ENCODE data around the gene ITPR2. TPM values are rescaled to one million over a fixed set of nuclear protein-coding genes. Genes with fewer than 3 reads are reported as not detected.
"Not testable (repeated sequence)": the region's sequence is repeated elsewhere in the genome, so short reads cannot be mapped to it uniquely, and the experiment has no call there.

ITPR2 gene
- total RNA-seq, 2 experiments from 2014 or later, result 23.7 to 25.0 TPM

GRCh38 chr12:26443309-26443708 lies 389.7 kb downstream of the ITPR2 start:
- peaks cover 11% of the 10 kb centered on the region for H3K36me3 Mint-ChIP-seq
- no peak overlapping the region for H3K27ac Mint-ChIP-seq
- DNase-seq, result no peak
- H3K4me1 Mint-ChIP-seq (ENCODE audit: low read depth), result no peaks in the 10 kb centered on the region
- intact Hi-C loops (cut with micrococcal nuclease), result no loop called here
- ChIA-PET CTCF (interaction anchor here (2.7 kb wide), 1 partner anchor 10 kb away, joined by 8 read pairs; no protein-coding TSS in a partner anchor), POLR2A (no interaction called here)
- H3K9me3 Mint-ChIP-seq, result no peaks in the 10 kb centered on the region
- no peak overlapping the region for H3K4me3 Mint-ChIP-seq
- H3K27me3 Mint-ChIP-seq, result no peaks in the 10 kb centered on the region

- peaks cover 11% of the 10 kb centered on the region for H3K36me3 Mint-ChIP-seq
- ChIA-PET CTCF (no interaction called here), POLR2A (no interaction called here)
- no peak for DNase-seq
- intact Hi-C loops (cut with micrococcal nuclease), result no loop called here
- no peak overlapping the region for H3K4me3 Mint-ChIP-seq
- no peaks in the 10 kb centered on the region for H3K27me3 Mint-ChIP-seq
- no peak overlapping the region for H3K27ac Mint-ChIP-seq
- H3K9me3 Mint-ChIP-seq, result no peaks in the 10 kb centered on the region
- no peaks in the 10 kb centered on the region for H3K4me1 Mint-ChIP-seq (ENCODE audit: low read depth)
Measured at GRCh38 chr12:26441434-26441833, 391.6 kb downstream of the ITPR2 start.

GRCh38 chr12:26435069-26435404 lies 398.0 kb downstream of the ITPR2 start:
- H3K9me3 Mint-ChIP-seq, result no peaks in the 10 kb centered on the region
- H3K36me3 Mint-ChIP-seq, result peaks cover 7% of the 10 kb centered on the region
- no peaks in the 10 kb centered on the region for H3K4me1 Mint-ChIP-seq (ENCODE audit: low read depth)
- ChIA-PET POLR2A (no interaction called here), CTCF (no interaction called here)
- H3K27ac Mint-ChIP-seq, result no peak overlapping the region
- H3K4me3 Mint-ChIP-seq, result no peak overlapping the region
- H3K27me3 Mint-ChIP-seq, result no peaks in the 10 kb centered on the region
- DNase-seq, result no peak
- intact Hi-C loops (cut with micrococcal nuclease), result loop anchor here (10.0 kb wide), 3 partner anchors 90 to 270 kb away; no protein-coding TSS in a partner anchor

- no peak for DNase-seq
- no peak overlapping the region for H3K27ac Mint-ChIP-seq
- H3K4me1 Mint-ChIP-seq (ENCODE audit: low read depth), result no peaks in the 10 kb centered on the region
- POLR2A ChIA-PET, result no interaction called here
- H3K36me3 Mint-ChIP-seq, result peaks cover 7% of the 10 kb centered on the region
- H3K9me3 Mint-ChIP-seq, result no peaks in the 10 kb centered on the region
- intact Hi-C loops (cut with micrococcal nuclease), result loop anchor here (10.0 kb wide), 3 partner anchors 90 to 270 kb away; no protein-coding TSS in a partner anchor
- no peaks in the 10 kb centered on the region for H3K27me3 Mint-ChIP-seq
- no peak overlapping the region for H3K4me3 Mint-ChIP-seq
- CTCF ChIA-PET, result interaction anchor here (2.2 kb wide), 1 partner anchor 9 kb away, joined by 8 read pairs; no protein-coding TSS in a partner anchor
Measured at GRCh38 chr12:26434299-26435068, 398.5 kb downstream of the ITPR2 start.

GRCh38 chr12:26433701-26434100 lies 399.3 kb downstream of the ITPR2 start:
- H3K27ac Mint-ChIP-seq; H3K4me1 Mint-ChIP-seq (ENCODE audit: low read depth); POLR2A ChIA-PET; H3K9me3 Mint-ChIP-seq; H3K4me3 Mint-ChIP-seq; H3K27me3 Mint-ChIP-seq; DNase-seq; H3K36me3 Mint-ChIP-seq: not testable (repeated sequence)
- intact Hi-C loops (cut with micrococcal nuclease), result loop anchor here (10.0 kb wide), 3 partner anchors 91 to 271 kb away; no protein-coding TSS in a partner anchor
- CTCF ChIA-PET, result interaction anchor here (0.6 to 2.2 kb wide), 3 partner anchors 10 to 635 kb away, joined by 3 to 8 read pairs (median 3); no protein-coding TSS in a partner anchor

- Mint-ChIP-seq H3K9me3 (no peaks in the 10 kb centered on the region), H3K27ac (no peak overlapping the region), H3K27me3 (no peaks in the 10 kb centered on the region), H3K36me3 (peaks cover 4% of the 10 kb centered on the region), H3K4me1 (ENCODE audit: low read depth) (no peaks in the 10 kb centered on the region), H3K4me3 (no peak overlapping the region)
- no peak for DNase-seq
- ChIA-PET POLR2A (no interaction called here), CTCF (no interaction called here)
- intact Hi-C loops (cut with micrococcal nuclease), result loop anchor here (10.0 kb wide), 3 partner anchors 94 to 274 kb away; no protein-coding TSS in a partner anchor
Measured at GRCh38 chr12:26431211-26431610, 401.8 kb downstream of the ITPR2 start.

- H3K27ac Mint-ChIP-seq; H3K9me3 Mint-ChIP-seq; CTCF ChIA-PET; H3K27me3 Mint-ChIP-seq; H3K4me3 Mint-ChIP-seq; H3K36me3 Mint-ChIP-seq; DNase-seq; POLR2A ChIA-PET; H3K4me1 Mint-ChIP-seq (ENCODE audit: low read depth): not testable (repeated sequence)
- intact Hi-C loops (cut with micrococcal nuclease), result loop anchor here (10.0 kb wide), 3 partner anchors 94 to 274 kb away; no protein-coding TSS in a partner anchor
Measured at GRCh38 chr12:26430596-26430995, 402.4 kb downstream of the ITPR2 start.

- no peaks in the 10 kb centered on the region for H3K27me3 Mint-ChIP-seq
- no peak for DNase-seq
- H3K4me3 Mint-ChIP-seq, result no peak overlapping the region
- H3K4me1 Mint-ChIP-seq (ENCODE audit: low read depth), result no peaks in the 10 kb centered on the region
- CTCF ChIA-PET, result interaction anchor here (1.1 to 1.5 kb wide), 2 partner anchors 17 to 272 kb away, joined by 3 read pairs; no protein-coding TSS in a partner anchor
- intact Hi-C loops (cut with micrococcal nuclease), result loop anchor here (10.0 kb wide), 1 partner anchor 334 kb away; no protein-coding TSS in a partner anchor
- POLR2A ChIA-PET, result no interaction called here
- no peaks in the 10 kb centered on the region for H3K9me3 Mint-ChIP-seq
- peaks cover 6% of the 10 kb centered on the region for H3K36me3 Mint-ChIP-seq
- H3K27ac Mint-ChIP-seq, result no peak overlapping the region
Measured at GRCh38 chr12:26429070-26429691, 403.8 kb downstream of the ITPR2 start.

GRCh38 chr12:26428420-26428819 lies 404.6 kb downstream of the ITPR2 start:
- Mint-ChIP-seq H3K4me1 (ENCODE audit: low read depth) (no peaks in the 10 kb centered on the region), H3K9me3 (no peaks in the 10 kb centered on the region), H3K36me3 (peaks cover 6% of the 10 kb centered on the region), H3K4me3 (no peak overlapping the region), H3K27ac (no peak overlapping the region), H3K27me3 (no peaks in the 10 kb centered on the region)
- CTCF ChIA-PET, result interaction anchor here (1.1 to 1.5 kb wide), 2 partner anchors 18 to 273 kb away, joined by 3 read pairs; no protein-coding TSS in a partner anchor
- intact Hi-C loops (cut with micrococcal nuclease), result loop anchor here (10.0 kb wide), 1 partner anchor 334 kb away; no protein-coding TSS in a partner anchor
- POLR2A ChIA-PET, result no interaction called here
- no peak for DNase-seq

- H3K27me3 Mint-ChIP-seq, result no peaks in the 10 kb centered on the region
- DNase-seq, result no peak
- intact Hi-C loops (cut with micrococcal nuclease), result loop anchor here (10.0 kb wide), 1 partner anchor 332 kb away; no protein-coding TSS in a partner anchor
- no peak overlapping the region for H3K27ac Mint-ChIP-seq
- peaks cover 10% of the 10 kb centered on the region for H3K36me3 Mint-ChIP-seq
- H3K4me1 Mint-ChIP-seq (ENCODE audit: low read depth), result no peaks in the 10 kb centered on the region
- ChIA-PET CTCF (no interaction called here), POLR2A (no interaction called here)
- no peak overlapping the region for H3K4me3 Mint-ChIP-seq
- H3K9me3 Mint-ChIP-seq, result no peaks in the 10 kb centered on the region
Measured at GRCh38 chr12:26426652-26427051, 406.3 kb downstream of the ITPR2 start.

- Mint-ChIP-seq H3K4me1 (ENCODE audit: low read depth) (no peaks in the 10 kb centered on the region), H3K27me3 (no peaks in the 10 kb centered on the region), H3K9me3 (no peaks in the 10 kb centered on the region), H3K36me3 (peaks cover 15% of the 10 kb centered on the region), H3K27ac (no peak overlapping the region), H3K4me3 (no peak overlapping the region)
- intact Hi-C loops (cut with micrococcal nuclease), result loop anchor here (10.0 kb wide), 1 partner anchor 331 kb away; no protein-coding TSS in a partner anchor
- POLR2A ChIA-PET, result no interaction called here
- CTCF ChIA-PET, result interaction anchor here (0.6 kb wide), 1 partner anchor 295 kb away, joined by 3 read pairs; no protein-coding TSS in a partner anchor
- DNase-seq, result no peak
Measured at GRCh38 chr12:26425587-26426260, 407.3 kb downstream of the ITPR2 start.

GRCh38 chr12:26422839-26423398 lies 410.1 kb downstream of the ITPR2 start:
- ChIA-PET POLR2A (no interaction called here), CTCF (no interaction called here)
- Mint-ChIP-seq H3K4me3 (no peak overlapping the region), H3K9me3 (peaks cover 2% of the 10 kb centered on the region), H3K36me3 (peaks cover 23% of the 10 kb centered on the region), H3K4me1 (ENCODE audit: low read depth) (no peaks in the 10 kb centered on the region), H3K27ac (no peak overlapping the region), H3K27me3 (no peaks in the 10 kb centered on the region)
- intact Hi-C loops (cut with micrococcal nuclease), result loop anchor here (10.0 kb wide), 1 partner anchor 328 kb away; no protein-coding TSS in a partner anchor
- DNase-seq, result no peak
